H1 (cell line): ENCODE data around the gene FAM83G. TPM values are rescaled to one million over a fixed set of nuclear protein-coding genes. Genes with fewer than 3 reads are reported as not detected.

Experiments
- CTCF ChIA-PET: fragments of 300-600 bp; sonication (Branson Sonifier 250); formaldehyde crosslinking; loops from one replicate; lab custom pipeline; 2021; ENCODE audit not compliant: partially characterized antibody; lab: Charles Lee
- POLR2A ChIA-PET: fragments of 300-600 bp; sonication (Branson Sonifier 250); formaldehyde crosslinking; loops from one replicate; lab custom pipeline; 2021; ENCODE audit warnings: inconsistent platforms; ENCODE audit not compliant: partially characterized antibody; lab: Charles Lee
- DNase-seq, 2 experiments: peaks; one replicate each; pipeline versions ENCODE4 v3.0.0 to v3.0.0-alpha.2; 2010 to 2022; ENCODE audit warnings: low spot score in 2 of 2, low read depth in 1 of 2, mixed read lengths in 1 of 2
- FAIRE-seq: peaks from 2 replicates; lab custom pipeline; 2011; peaks lifted over from hg19 to GRCh38; lab: Jason Lieb, UNC
- H2AFZ ChIP-seq: 2 replicates; pipeline ENCODE4 v1.8.1; 2012; ENCODE audit warnings: low read length, inconsistent platforms
- H2AK5ac ChIP-seq: 2 replicates; pipeline ENCODE4 v1.6.1; 2013; ENCODE audit warnings: low read depth, low read length
- H2BK120ac ChIP-seq: replicated peaks from 2 replicates; pipeline ENCODE3; 2013; ENCODE audit warnings: low read depth, low read length, inconsistent platforms
- H2BK12ac ChIP-seq: 2 replicates; pipeline ENCODE4 v1.6.1; 2013; ENCODE audit warnings: low read depth, low read length
- H2BK15ac ChIP-seq: 2 replicates; pipeline ENCODE4 v1.6.1; 2013; ENCODE audit warnings: low read length
- H2BK20ac ChIP-seq: 2 replicates; pipeline ENCODE4 v1.6.1; 2013; ENCODE audit warnings: low read length
- H2BK5ac ChIP-seq: 2 replicates; pipeline ENCODE4 v1.6.1; 2013; ENCODE audit warnings: low read depth, low read length
- H3K14ac ChIP-seq: 2 replicates; pipeline ENCODE4 v1.6.1; 2013; ENCODE audit warnings: inconsistent platforms; ENCODE audit not compliant: insufficient read length
- H3K18ac ChIP-seq: 2 replicates; pipeline ENCODE4 v1.6.1; 2013; ENCODE audit warnings: low read length; ENCODE audit errors: extremely low read depth
- H3K23ac ChIP-seq: 2 replicates; pipeline ENCODE4 v1.6.1; 2013; ENCODE audit warnings: inconsistent platforms; ENCODE audit not compliant: insufficient read length
- H3K23me2 ChIP-seq: 2 replicates; pipeline ENCODE4 v1.6.1; 2013; ENCODE audit warnings: low read depth, low read length
- H3K27ac ChIP-seq: 2 replicates; pipeline ENCODE4 v1.6.1; 2011; ENCODE audit warnings: low read depth, low read length, inconsistent platforms
- H3K27me3 ChIP-seq, 4 experiments: replicated peaks in 1 of 4; 1 replicate in 1 of 4; 2 replicates in 3 of 4; pipeline versions ENCODE4 v1.6.1 to v1.8.1; 2011 to 2013; ENCODE audit warnings: low read length in 3 of 4, mild to moderate bottlenecking in 3 of 4, inconsistent platforms in 2 of 4, mixed read lengths in 2 of 4, moderate library complexity in 1 of 4; ENCODE audit not compliant: control insufficient read depth in 3 of 4, insufficient read depth in 3 of 4; ENCODE audit errors: extremely low read depth in 1 of 4
- H3K36me3 ChIP-seq, 4 experiments: 2 replicates each; pipeline versions ENCODE4 v1.6.1 to v1.8.1; 2011 to 2013; ENCODE audit warnings: mild to moderate bottlenecking in 4 of 4, low read length in 3 of 4, moderate library complexity in 2 of 4, control low read depth in 1 of 4, inconsistent platforms in 1 of 4; ENCODE audit not compliant: insufficient read depth in 4 of 4, control insufficient read depth in 2 of 4
- H3K4ac ChIP-seq: replicated peaks from 2 replicates; pipeline ENCODE3; 2013; ENCODE audit warnings: low read length, low read depth, mixed read lengths, inconsistent platforms; ENCODE audit not compliant: insufficient read length
- H3K4me1 ChIP-seq, 4 experiments: replicated peaks in 1 of 4; 1 replicate in 1 of 4; 2 replicates in 3 of 4; pipeline versions ENCODE4 v1.6.1 to v1.8.1; 2011 to 2013; ENCODE audit warnings: low read length in 3 of 4, inconsistent platforms in 2 of 4, mixed read lengths in 1 of 4; ENCODE audit not compliant: insufficient read depth in 4 of 4, control insufficient read depth in 3 of 4
- H3K4me2 ChIP-seq, 2 experiments: 2 replicates each; pipeline versions ENCODE4 v1.6.1 to v1.8.1; 2011 to 2013; ENCODE audit warnings: low read depth in 2 of 2, low read length in 2 of 2, control low read depth in 1 of 2, inconsistent platforms in 1 of 2, mild to moderate bottlenecking in 1 of 2; ENCODE audit not compliant: insufficient read depth in 1 of 2
- H3K4me3 ChIP-seq, 4 experiments: fragments of 200-600, 300-600 bp in 1 of 4; sonication (generic), shearing (Covaris generic), sonication (Bioruptor Twin) in 1 of 4; 2 replicates each; pipeline versions ENCODE4 v1.5.1 to v1.8.1; 2011 to 2016; ENCODE audit warnings: low read length in 4 of 4, low read depth in 3 of 4, control low read depth in 2 of 4, inconsistent platforms in 2 of 4, mild to moderate bottlenecking in 2 of 4, mixed read lengths in 1 of 4, moderate library complexity in 1 of 4; ENCODE audit not compliant: insufficient read depth in 2 of 4; ENCODE audit errors: extremely low read depth in 1 of 4
- H3K56ac ChIP-seq: replicated peaks from 2 replicates; pipeline ENCODE3; 2013; ENCODE audit warnings: low read depth, mild to moderate bottlenecking, mixed read lengths, low read length, inconsistent platforms; ENCODE audit not compliant: insufficient read length
- H3K79me1 ChIP-seq: 2 replicates; pipeline ENCODE4 v1.6.1; 2013; ENCODE audit warnings: low read depth, low read length, control low read depth
- H3K79me2 ChIP-seq, 2 experiments: 2 replicates each; pipeline versions ENCODE4 v1.6.1 to v1.8.1; 2012 to 2013; ENCODE audit warnings: low read length in 2 of 2, mild to moderate bottlenecking in 2 of 2, inconsistent platforms in 1 of 2; ENCODE audit not compliant: insufficient read depth in 2 of 2, control insufficient read depth in 1 of 2
- H3K9ac ChIP-seq, 4 experiments: replicated peaks in 1 of 4; 1 replicate in 1 of 4; 2 replicates in 3 of 4; pipeline versions ENCODE4 v1.6.1 to v1.8.1; 2011 to 2013; ENCODE audit warnings: low read depth in 3 of 4, low read length in 3 of 4, control low read depth in 2 of 4, mild to moderate bottlenecking in 2 of 4, moderate library complexity in 2 of 4, inconsistent platforms in 1 of 4; ENCODE audit errors: extremely low read depth in 1 of 4
- H3K9me3 ChIP-seq, 2 experiments: 2 replicates each; pipeline versions ENCODE4 v1.6.1 to v1.8.1; 2012 to 2013; ENCODE audit warnings: mild to moderate bottlenecking in 2 of 2, moderate library complexity in 2 of 2, control low read depth in 1 of 2, inconsistent platforms in 1 of 2, low read depth in 1 of 2, low read length in 1 of 2, mixed read lengths in 1 of 2; ENCODE audit not compliant: insufficient read depth in 2 of 2
- H4K20me1 ChIP-seq, 2 experiments: replicated peaks in 1 of 2; 2 replicates each; pipeline versions ENCODE3 to v1.8.1; 2011 to 2013; ENCODE audit warnings: inconsistent platforms in 2 of 2, low read length in 2 of 2, mild to moderate bottlenecking in 1 of 2; ENCODE audit not compliant: insufficient read depth in 2 of 2, control insufficient read depth in 1 of 2
- H4K5ac ChIP-seq: 2 replicates; pipeline ENCODE4 v1.6.1; 2013; ENCODE audit warnings: low read length, low read depth, mixed read lengths, inconsistent platforms; ENCODE audit not compliant: insufficient read length
- H4K8ac ChIP-seq: 2 replicates; pipeline ENCODE4 v1.8.0; 2013; ENCODE audit warnings: mild to moderate bottlenecking, moderate library complexity, low read length, inconsistent platforms; ENCODE audit not compliant: insufficient read depth; ENCODE audit errors: extremely low read depth
- H4K91ac ChIP-seq: replicated peaks from 2 replicates; pipeline ENCODE3; 2013; ENCODE audit warnings: low read length, mixed read lengths, inconsistent platforms; ENCODE audit not compliant: insufficient read length
- ASH2L ChIP-seq: fragments of 200-600, 300-600 bp; sonication (generic); IDR thresholded peaks from one replicate; pipeline ENCODE4 v1.7.1; 2017; ENCODE audit warnings: low read length
- CTBP2 ChIP-seq: IDR thresholded peaks from 2 replicates; pipeline ENCODE4 v1.7.0; 2011; ENCODE audit warnings: borderline replicate concordance, mild to moderate bottlenecking, moderate library complexity, mixed read lengths, low read length; ENCODE audit not compliant: insufficient read depth, insufficient read length
- E2F6 ChIP-seq: IDR thresholded peaks from 2 replicates; pipeline ENCODE4 v1.6.1; 2012; ENCODE audit warnings: inconsistent platforms
- GTF2F1 ChIP-seq: IDR thresholded peaks from 2 replicates; pipeline ENCODE4 v1.6.1; 2012; ENCODE audit warnings: low read depth, low read length, improper control_type of control experiment, borderline replicate concordance
- KDM4A ChIP-seq: IDR thresholded peaks from one replicate; pipeline ENCODE4 v1.7.1; 2012; ENCODE audit warnings: low read depth, mild to moderate bottlenecking, moderate library complexity, low read length, inconsistent platforms; ENCODE audit not compliant: severe bottlenecking
- NRF1 ChIP-seq: IDR thresholded peaks from 2 replicates; pipeline ENCODE4 v1.6.1; 2011; ENCODE audit warnings: mild to moderate bottlenecking, low read depth, low read length, improper control_type of control experiment
- SIX5 ChIP-seq: IDR thresholded peaks from 2 replicates; pipeline ENCODE4 v1.6.1; 2011; ENCODE audit warnings: mild to moderate bottlenecking, low read depth, low read length
- TEAD4 ChIP-seq: IDR thresholded peaks from 2 replicates; pipeline ENCODE4 v1.6.1; 2012; ENCODE audit warnings: low read depth, low read length, inconsistent platforms, mixed read lengths
- ZNF274 ChIP-seq: IDR thresholded peaks from 2 replicates; pipeline ENCODE4 v1.7.0; 2012; ENCODE audit warnings: low read length, borderline replicate concordance; ENCODE audit errors: extremely low read depth
- WGBS, 2 experiments: shearing (Covaris generic) in 1 of 2; methylation state at CpG; one replicate each; pipeline versions ENCODE4 v1.1.6 to v1.1.7; 2013 to 2015; ENCODE audit warnings: low lambda C conversion rate in 2 of 2, mixed read lengths in 2 of 2, inconsistent platforms in 1 of 2, low coverage in 1 of 2, missing lambda C conversion rate in 1 of 2; ENCODE audit not compliant: insufficient replicate concordance in 2 of 2, insufficient coverage in 1 of 2, insufficient read length in 1 of 2; ENCODE audit errors: extremely low coverage in 1 of 2, missing lambda C conversion rate in 1 of 2; 5-methylcytosine and 5-hydroxymethylcytosine counted together
- polyA plus RNA-seq, 7 experiments: library from polyadenylated mRNA; depleted of rRNA in 3 of 7; stranded (reverse) in 5 of 7; unstranded in 2 of 7; fragments of >200 nt in 5 of 7; fragments of 200-250 nt in 2 of 7; gene quantifications; 1 replicate in 5 of 7; 2 replicates in 1 of 7; 4 replicates in 1 of 7; pipeline versions ENCODE4 v1.2.1 to v1.2.3, GENCODE V29; 2011 to 2013; ENCODE audit warnings: missing spikeins in 2 of 7, mixed read lengths in 2 of 7
- total RNA-seq: library from RNA; stranded (reverse); fragmentation: NEBNext Ultra II Directional; extraction: Animal tissue kit (Norgen Biotek cat#: 25700); gene quantifications from 2 replicates; pipeline ENCODE4 v1.2.1, GENCODE V29; 2021

The FAM83G gene
- total and polyA plus RNA-seq, 2 of the 8 experiments (the other 6 are each of a cell fraction or from before 2014, with no cell fraction given): 15.4 to 29.0 TPM

DNA sequence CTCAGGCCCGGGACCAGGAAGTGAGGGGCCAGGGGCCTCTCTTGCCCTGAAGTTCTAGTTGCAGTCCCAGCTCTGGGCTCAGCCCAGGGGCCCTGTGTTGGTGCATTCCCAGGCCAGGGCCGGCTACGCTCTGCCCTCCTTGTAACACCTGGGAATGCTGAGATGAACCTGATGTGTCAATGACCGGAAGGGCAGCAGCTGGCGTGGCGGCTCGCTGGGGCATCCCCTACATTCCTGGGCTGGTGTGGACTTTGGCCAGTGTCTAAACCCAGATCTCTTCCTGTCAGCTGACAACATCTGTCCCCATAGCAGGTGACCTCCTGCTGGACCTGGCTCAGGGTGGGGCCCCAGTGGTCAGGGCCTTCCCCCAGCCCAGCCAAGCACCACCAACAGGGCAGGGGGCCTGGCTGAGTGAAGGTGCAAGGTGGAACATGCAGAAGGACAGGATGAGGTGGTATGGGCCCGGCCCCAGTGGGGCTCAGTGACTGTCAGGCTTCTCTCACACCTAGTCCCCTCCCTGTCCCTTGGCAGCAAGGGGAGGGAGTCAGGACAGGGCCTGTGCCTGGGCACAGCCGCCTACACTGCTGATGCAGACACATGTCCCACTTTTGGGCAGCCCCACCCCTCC lies 15.9 kb downstream of the FAM83G start:
- Histone ChIP-seq H3K23me2 (no peaks in the 10 kb centered on the region), H2AFZ (no peak overlapping the region), H4K5ac (no peak overlapping the region), H2BK120ac (no peak overlapping the region), H3K14ac (no peak overlapping the region), H3K9ac (no peak overlapping the region), H2AK5ac (no peak overlapping the region), H3K23ac (no peak overlapping the region)
- POLR2A ChIA-PET: interaction anchor here (1.5 kb wide), 1 partner anchor 9 kb away, joined by 4 read pairs; no protein-coding TSS in a partner anchor
- TF ChIP-seq CTBP2 (no peak), TEAD4 (no peak), NRF1 (no peak), ZNF274 (no peak), GTF2F1 (no peak), E2F6 (no peak), KDM4A (no peak), SIX5 (no peak), ASH2L (no peak)
- TF ChIP-seq, all 59 proteins: peak for 0
- Histone ChIP-seq H3K27ac (no peak overlapping the region; the same call in 1 of the 2 replicates), H2BK5ac (no peak overlapping the region), H3K79me1 (peaks cover 19% of the 10 kb centered on the region), H3K36me3 (peaks cover 0 to 18% (median 10%) of the 10 kb centered on the region in 4 experiments; a peak in 6 of 8 replicates), H3K79me2 (peaks cover 0 to 27% of the 10 kb centered on the region in 2 experiments; a peak in 2 of 4 replicates), H3K4me2 (no peak overlapping the region), H3K18ac (no peak overlapping the region), H3K4ac (no peak overlapping the region), H3K4me3 (no peak overlapping the region), H3K9me3 (no peaks in the 10 kb centered on the region), H3K4me1 (no peaks in the 10 kb centered on the region), H2BK12ac (no peak overlapping the region), H3K56ac (no peak overlapping the region), H2BK15ac (no peak overlapping the region), H2BK20ac (no peak overlapping the region), H4K20me1 (peaks cover 14 to 33% of the 10 kb centered on the region in 2 experiments), H4K91ac (no peak overlapping the region), H4K8ac (no peak overlapping the region), H3K27me3 (no peaks in the 10 kb centered on the region)
- DNase-seq (no peak), FAIRE-seq (no peak)
- CTCF ChIA-PET: interaction anchor here (0.9 to 2.5 kb wide), 3 partner anchors 12 to 28 kb away, joined by 3 to 9 read pairs (median 3); no protein-coding TSS in a partner anchor
- WGBS, 2 experiments: 94% methylated on average over 9 of the region's 9 CpGs; no CpG with 5 or more reads in 1 of the 2 experiments
